Stimulated activated CD4-positive, alpha-beta T cell treated with anti-CD3 and anti-CD28 coated beads, Interleukin-1b, Interleukin-23, amount 100 ng/mL, for 48 hours (primary cell): ENCODE measurements around the gene HAUS3.
A peak's percentile ranks its signal among the peaks of the same experiment; 100 is the strongest.

Source experiments
- DNase-seq: peaks from one replicate; pipeline ENCODE4 v3.0.0-alpha.2; 2020

The HAUS3 gene

DNA sequence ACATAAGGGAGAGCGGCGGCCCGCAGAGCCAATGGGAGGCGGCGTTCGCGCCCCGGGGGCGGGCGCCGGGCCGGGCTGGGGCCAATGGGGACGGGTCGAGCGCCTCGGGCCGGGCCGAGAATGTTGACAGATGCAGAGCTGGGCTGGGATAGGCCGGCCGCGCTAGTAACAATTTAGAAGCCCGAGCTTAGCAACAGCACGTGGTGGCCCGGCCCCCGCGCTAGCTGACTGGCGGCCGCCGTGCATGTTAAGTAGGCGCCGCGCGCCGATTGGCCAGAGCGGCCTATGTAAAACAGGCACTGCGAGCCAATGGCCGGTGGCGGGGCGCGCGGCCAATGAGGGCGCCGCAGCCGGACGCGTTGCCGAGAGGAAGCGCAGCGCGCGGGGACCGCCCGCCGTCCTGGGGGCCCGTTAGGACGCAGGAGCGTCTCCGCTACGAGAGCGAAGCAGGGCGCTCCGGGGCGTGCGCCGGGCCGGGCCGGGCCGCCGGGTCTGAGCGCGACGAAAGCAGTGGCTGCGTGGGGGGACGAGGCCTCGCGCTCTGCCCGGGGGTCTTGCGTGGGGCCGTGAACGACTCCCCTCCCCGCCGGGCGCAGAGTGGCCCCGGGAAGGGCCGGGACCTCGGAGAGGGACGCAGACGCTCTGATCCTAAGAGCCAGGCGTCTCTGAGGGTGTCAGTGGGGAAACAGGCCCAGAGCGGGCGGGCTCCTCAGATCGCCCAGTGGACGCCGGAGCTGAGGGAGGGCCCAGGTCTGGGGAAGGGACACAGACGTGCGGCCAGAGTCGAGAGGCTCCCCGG, 20.4 kb upstream of the HAUS3 start:
- peak; percentile 99 for DNase-seq

DNA sequence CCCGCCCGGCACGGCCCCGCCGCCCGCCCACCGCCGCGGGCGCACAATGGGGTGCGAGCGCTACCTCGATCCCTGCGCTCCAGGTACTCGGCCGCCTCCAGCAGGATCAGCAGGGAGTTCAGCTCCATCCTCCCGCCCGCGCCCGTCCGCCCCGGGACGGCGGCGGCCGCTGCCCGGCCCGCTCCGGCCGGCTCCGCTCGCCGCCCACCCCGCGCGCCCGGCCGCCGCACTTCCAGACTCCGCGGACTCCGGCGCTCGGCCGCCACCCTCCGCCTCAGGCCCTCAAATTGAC, 19.9 kb upstream of the HAUS3 start, which contains the start of gene MXD4:
Gene MXD4 (minus strand): TSS at position 257 of the 292 bp plus-strand sequence. CDS start 129 bp downstream, at position 128.
- DNase-seq: no peak

DNA sequence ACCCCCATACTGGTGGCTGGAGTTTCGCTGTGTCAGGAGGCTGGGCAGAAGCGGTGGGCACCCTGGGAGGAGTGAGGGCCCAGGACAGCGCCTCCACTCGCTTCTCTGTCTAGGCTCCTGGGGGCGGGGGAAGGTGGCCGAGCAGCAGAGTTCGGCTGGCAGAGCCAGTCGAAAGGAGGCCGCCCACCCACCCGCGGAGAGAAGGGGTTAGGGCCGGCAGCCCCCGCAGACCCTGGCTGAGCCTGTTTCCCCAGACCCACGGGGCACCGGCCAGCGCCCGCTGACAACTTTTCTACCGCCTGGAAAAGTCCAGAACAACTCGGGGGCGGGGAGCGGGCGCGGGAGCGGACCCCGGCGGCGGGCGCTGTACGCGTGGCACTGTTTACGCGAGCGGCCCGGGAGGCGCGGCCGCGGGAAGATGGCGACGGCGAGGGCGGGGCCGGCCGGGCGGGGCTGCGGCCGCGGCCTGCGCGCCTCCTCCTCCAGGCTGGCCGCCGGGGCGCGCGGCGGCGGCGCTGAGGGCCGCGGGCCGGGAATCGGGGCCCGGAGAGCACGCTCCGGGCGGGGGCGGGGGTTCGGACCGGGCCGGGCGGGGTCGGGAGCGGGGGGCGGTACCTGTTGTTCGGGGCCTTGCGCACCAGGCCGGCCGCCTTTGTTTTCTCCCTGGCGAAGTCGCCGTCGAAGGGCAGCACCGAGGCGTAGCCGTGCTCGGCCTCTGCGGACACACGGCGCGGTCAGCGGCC, 19.4 kb upstream of the HAUS3 start:
- peak; percentile 31 for DNase-seq

DNA sequence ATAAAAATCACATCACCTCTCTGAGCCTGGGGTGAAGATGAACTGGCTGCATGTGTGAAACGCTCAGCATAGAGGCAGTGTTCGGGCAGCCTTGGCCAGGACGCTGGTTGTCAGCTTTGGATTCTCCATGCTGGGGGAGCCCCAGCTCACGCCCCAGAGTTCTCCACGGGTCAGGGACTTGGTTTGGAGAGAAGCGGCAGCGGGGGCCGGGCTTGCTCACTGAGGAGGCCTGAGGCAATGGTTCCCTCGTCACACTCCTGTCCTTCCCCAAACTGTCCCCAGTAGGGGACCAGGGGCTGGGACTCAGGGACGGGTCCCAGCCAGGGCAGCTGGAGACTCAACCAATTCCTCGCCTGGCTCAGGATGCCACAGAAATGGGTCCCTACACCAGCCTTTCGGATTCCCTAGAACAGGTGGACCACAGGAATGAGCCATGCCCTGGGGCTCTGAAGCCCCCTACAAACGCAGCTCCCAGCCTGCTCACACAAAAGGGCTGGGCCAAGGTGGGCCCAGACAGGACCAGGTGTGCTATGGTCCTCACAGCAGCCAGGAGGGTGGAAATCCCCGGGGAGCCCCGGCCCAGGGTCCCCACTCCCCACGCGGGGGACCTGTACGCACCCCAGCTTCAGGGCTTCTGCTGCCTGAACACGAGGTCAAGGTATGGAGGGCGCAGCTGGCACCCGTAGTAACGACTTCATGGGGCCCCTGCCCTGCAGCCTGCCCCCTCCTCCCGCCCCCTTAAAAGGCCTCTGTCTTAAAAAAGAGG, 18.6 kb upstream of the HAUS3 start:
- peak; percentile 3 for DNase-seq

DNA sequence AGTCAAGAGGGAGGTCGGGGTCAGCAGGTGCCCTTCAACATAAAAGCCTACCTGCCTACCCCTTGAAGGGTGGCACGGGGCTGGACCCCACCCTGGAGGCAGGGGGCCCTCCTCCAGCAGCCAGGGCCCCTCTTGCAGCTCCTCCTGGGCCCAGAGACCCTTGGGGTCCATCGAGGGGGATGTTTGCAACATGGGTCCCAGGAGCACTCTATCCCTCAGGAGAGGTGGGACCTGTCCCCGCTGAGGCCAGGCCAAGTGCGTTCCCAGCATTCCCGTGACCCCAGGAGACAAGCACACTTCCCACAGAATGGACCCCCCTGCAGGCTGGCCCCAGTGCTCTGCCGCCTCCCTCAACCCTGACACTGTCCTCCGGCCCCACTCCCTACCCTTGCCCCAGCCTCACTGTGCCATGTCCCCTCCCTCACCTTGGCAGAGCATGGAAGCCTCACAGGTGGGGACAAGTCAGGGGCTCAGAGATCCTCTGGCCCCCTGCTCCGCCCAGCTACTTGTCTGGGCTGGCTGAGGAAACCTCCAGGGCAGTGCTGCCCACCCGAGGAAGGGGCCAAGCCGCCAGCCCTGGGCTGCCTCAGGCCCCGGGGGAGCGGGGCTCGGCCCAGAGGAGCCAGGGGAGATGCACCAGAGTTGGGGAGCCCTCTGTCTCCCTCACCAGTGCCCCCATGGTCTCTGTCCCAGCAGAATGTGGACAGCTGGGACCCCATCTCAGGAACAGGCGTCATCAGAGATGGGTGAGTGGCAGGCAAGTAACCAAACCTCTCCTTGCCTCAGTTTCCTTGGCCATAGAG, 17.8 kb upstream of the HAUS3 start:
- DNase-seq: peak; percentile 2

DNA sequence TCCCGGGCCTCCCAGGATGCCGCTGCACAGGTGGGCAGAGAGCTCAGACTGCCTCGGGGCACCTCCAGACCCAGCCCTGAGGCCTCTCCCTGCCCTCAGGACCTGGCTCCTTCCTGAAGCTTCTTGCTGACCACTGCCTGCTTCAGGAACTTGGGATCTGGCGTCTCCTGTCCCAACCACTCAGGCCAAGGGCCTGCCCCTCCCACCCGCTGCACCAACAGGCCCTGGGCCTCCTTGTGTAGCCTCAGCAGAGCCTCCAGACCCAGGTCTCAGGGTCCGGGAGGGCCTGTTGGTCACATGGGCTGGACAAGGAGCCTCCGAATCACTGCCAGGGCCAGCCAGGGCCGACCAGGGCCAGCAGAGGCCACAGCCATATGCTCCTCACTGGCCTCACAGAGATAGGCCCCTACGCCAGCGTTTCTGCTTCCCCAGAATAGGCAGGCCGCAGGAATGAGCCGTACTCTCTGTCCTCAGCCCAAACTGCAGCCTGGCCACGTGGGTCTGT, 17.2 kb upstream of the HAUS3 start:
- peak; percentile 0 for DNase-seq

DNA sequence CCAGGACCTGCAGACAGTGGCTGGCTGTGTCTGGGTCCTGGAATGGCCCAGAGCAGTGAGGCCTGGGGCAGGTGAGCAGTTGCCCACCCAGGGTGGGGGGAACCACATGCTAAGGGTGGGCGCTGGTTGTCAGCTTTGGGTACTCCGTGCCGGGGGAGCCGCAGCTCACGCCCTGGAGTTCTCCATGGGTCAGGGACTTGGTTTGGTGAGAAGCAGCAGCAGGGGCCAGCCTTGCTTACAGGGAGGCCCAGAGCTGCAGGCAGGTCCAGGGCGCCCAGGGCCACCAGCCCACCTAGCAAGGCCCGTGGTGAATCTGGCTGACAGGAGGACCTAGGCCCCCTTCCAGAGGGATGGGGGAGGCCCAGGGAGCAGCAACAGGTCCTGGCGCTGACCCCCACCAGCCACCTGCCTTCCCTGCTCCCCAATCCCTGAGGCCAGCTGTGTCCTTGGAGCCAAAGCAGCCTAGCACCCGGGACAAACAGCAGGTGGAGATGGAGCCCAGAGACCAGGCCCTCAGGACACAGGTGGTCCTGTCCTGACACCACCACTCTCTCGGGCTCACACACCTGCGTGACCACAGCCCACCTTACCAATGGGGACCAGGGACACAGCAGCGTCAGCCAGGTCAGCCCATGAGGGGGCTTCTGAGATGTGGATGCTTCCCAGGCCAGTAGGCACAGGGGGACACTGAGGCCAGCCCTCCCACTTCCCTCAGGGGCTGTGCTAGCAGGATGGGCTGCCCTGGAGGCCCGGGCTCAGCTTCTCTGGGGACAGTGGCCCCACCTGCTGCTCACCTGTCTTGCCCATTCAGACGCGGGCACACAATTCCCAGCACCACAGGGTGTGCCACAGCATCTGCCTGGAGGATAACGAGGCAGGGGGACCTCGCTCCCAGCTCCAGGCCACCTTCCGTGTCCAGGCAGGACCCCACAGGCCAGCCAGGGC, 16.4 kb upstream of the HAUS3 start:
- peak; percentile 1 for DNase-seq

DNA sequence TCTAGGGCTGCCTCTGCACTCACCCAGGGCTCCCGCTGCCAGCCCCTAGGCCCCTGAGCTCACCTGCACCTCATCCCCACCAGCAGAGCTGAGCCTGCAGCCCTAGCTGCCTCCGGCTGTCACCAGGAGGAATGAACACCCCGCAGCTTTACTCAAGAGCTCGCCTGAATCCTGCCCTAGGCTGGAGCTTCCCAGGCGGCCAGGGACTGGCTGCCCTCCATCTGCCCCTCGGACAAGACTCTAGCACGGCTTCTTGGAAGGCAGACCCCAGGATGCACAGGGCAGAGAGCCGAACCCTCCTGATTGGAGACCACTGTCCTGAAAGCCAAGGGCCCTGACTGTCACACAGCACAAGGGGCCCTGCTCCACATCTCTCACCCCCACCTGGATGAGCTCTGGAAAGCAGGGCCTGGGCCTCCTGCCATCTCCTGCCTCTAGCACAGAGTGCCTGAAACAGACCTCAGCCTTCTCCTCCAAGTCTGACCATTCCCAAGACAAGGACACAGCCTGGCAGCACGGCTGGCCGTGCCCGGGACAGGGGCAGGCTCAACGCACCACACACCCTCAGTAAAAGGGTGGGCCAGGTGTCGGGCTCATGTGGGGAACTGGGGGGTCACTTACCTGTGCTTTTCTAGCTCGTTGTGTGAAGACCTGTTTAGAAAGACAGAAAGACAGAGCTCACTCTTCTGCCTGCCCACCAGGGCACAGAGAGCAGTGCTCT, 15.6 kb upstream of the HAUS3 start:
- DNase-seq: peak; percentile 1

DNA sequence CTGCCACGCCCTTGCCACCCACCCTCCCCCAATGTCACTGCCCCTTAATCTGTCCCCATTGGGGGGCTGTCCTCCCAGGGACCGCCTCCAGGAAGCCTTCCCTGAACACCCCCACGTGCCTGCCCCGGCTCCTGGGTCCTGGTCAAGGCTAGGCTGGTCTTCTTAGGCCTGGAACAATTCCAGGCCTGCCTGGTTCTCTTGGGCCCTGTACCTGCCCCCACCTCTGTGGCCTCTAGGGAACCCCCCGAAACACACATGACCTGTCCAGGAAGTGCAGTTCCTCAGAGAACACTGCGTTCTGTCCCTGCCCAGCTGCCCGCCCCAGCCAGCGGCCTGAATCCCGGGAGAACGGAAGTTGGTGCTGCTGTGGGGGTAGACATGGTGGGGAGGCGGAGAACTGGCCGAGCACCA, 14.9 kb upstream of the HAUS3 start:
- no peak for DNase-seq

DNA sequence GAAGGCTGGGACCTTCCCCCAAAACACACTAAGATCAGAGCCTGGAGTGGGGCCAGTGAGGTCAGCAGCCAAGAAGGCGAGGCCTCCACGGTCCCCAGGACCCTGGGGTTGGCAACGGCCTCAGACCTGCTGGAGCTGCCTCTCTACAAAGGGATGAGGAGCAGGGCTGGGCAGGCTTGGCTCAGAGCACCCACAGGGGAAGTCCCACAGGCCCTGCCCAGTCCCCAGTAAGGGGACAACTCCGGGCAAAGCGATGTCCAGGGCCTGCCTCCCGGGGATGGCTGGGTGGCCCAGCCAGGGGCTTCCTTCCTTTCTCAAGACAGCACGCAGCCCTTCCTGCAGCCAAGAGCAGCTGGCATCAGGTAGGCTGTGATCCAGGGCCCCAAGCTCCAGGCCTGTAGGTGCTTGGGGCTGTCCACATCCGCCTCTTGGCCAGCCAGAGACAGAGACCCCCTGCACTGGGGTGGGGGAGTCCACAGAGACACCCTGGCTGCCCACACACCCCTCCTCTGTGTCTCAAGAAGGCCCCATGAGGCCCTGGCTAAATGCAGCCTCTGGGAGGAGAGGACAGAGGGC, 14.3 kb upstream of the HAUS3 start:
- DNase-seq: peak; percentile 1

DNA sequence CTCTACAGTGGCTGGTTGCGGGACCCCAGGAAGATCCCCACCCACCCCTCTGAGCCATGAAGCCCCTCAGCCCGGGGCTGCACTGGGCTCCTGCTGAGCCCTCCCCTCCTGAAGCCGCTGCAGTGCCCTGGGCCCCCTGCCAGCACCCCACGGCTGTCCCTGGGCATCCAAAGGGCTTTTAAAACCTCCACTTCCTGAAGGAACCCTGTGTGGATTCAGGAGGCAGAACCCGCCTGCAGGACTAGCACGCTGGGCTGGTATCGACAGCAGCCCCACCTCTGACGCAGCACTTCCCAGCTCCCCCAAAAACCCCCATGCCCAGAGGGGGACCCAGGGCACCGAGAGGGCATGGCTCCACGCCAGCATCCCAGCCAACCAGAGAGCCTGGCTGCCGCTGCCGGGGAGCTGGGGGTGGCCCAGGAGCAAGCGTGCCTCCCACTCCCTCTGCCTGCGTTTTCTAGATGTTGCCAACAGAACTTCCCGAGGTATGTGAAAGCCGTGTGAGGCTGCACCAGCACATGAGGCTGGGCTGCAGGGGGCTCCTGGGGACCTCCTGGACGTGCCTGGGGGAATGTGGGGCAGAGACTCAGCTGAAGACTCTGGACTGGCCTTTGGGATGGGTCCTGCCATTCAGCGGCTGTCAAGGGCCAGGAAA, 13.7 kb upstream of the HAUS3 start:
- DNase-seq: peak; percentile 1

DNA sequence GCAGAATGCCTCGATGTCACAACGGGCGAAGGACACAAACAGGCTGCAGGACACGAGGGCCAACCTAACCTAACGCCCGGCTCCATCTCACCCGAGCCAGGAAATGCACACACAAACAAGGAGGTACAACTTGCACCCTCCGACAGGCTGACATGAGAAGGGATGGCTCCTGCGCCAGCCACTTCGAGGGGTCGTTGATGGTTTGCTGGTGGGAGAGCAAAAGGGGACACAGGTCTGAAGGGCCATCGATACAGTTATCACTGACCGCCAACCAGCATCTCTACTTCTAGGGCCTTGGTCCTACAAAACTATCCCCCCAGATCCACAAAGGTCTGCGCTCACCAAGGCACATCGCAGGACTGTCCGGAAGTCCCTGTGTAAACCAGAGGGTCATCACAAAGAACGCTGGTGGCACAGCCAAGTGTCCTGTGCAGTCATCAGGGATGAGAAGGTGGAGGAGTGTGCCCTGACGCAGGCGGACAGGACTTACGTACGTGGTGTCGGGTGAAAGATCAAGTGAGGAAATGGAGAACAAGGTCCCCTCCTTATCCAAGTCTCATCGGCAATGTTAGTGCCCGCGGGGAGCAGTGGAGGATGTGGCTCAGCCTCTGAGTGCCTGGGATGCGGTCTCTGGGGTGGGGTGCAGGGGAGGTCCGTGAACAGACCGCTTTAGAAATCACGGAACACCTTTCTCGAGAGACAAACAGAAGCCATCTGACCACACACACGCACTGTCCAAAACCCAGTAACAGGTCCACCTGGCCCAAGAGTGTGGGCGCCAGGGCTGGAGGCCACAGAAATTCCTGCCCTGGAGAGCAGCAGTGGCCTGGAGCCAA, 13.0 kb upstream of the HAUS3 start:
- DNase-seq: peak; percentile 0

DNA sequence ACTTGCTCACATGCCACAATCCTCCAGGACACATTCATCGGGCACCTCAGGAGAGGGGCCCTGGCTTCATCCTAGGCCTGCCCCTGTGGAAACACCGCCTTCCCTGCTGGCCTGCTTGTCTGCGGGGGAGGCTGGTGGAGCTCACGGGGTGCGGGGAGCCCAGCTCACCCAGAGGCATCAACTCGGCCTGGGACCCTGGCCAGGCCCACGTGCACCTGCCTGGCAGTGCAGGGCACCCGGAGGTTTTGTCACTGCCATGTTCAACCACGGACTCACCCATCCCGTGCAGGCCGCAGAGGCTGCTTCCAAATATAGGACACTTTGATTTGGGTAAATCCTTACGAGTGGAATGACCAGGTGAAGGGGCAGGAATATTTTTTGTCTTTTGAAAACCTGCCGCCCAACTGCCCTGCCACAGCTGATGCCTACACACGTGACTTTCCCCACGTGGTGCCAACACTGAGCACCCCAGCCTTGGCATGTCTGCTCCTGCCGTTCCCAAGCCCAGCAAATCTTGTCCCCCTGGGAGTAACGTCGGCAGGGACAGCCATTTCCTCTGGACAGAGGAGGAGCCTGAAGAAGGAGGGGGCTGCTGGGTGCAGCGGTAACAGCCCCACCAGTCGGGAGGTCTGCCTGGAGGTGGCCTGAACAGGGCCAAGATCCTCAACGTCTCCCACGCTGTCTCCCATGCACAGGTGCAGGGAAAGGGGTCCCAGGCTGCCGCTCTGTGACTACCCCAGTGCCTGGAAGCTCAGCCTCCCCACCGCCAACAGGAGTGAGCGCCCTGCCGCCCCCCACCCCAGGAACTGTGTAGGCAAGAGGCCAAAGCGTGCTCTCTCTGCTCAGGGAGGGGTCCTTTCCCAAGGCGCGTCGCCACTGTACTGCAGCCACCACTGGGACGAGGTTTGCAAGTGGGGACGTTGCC, 11.5 kb upstream of the HAUS3 start:
- DNase-seq: peak; percentile 0

DNA sequence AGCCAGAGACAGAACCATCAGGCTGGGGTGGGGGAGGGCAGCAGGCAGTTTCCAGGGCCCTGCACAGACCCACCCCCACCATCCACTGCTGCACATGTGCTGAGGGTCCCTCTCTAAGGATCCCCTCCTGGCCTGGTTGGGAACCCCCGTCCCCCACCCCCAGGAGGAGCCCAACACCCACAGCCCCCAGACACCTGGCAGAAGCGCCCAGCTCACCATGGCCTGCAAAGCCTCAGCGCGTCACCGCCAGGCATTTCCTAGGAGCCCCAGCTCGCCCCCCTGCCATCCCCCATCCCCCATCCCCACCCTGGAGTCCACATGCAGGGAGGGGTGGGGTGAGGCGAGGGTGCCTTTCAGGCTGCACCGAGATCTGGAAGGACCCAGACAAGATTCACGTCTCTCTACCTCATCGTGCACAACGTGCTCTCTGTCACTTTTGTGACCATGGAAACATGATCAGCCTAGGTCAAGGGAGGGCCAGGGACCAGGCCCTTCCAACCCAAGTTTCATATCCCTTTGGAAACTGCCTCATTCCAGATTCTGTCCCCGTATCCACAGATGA, 10.7 kb upstream of the HAUS3 start:
- DNase-seq: no peak

DNA sequence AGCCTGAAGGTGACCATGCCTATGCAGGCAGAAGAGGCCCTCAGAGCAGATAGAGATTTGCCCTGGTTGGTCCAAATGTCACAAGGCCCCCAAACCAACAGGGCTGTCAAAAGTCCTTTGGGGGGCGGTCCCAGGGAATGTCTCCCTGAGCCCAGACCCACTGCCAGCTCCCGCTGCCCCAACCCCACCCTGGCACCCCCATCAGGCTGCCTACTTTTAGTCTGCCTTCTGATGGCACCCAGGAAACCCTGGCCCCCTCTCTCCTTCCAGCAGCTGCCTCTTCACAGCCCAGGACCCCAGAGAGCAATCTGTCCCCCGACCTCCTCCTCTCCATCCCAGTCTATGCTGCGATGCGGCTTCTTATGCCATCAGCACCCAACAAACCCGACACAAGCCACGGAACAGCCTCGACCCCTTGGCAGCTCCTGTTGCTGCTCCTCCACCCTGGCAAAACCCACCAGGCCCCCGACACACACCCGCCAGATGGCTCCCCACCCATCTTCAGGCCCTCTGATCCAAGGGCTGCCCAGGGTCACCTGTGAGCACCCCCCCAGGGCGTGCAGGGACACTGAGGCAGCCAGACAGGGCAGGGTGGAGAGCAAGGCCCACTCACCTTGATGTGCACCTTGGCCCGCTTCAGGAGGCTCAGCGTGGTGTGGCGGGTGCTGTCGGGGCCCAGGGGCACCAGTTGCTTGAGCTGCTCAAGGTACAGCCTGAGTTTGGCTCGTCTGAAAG, 10.0 kb upstream of the HAUS3 start:
- peak; percentile 1 for DNase-seq

DNA sequence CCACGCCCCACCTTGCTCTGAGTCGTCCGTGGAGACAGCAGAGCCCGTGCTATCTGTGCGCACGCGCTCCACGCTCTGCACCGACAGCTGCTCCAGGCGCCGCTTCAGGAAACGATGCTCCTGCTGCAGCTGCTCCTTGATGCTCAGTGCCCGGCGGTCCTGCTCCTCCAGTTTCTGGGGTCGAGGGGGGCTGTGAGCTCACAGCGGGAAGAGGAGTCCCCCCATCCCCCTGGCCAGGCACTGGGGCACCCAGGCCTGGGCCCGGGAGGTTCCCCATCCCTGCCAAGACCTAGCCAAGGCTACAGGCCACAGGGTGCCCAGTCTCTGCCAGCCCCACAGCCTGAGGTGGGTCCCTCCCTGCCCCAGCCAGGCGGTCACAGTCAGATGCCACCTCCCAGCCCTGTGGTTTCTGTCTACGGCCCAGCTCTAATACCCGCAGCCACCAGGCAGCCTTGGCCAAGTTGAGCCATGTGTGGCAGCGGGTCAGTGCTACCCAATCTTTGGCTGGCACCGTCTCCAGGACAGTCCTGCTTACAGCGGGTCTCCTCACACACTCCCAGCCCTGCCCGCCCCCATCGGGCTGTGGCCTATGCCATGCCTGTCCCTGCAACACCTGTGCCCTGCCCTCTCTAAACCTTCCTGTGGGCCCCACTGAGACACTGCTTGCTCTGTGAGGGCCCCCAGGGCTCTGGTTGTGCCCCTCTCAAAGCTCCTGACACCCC, 9.3 kb upstream of the HAUS3 start:
- peak; percentile 1 for DNase-seq
